ENCODE data around the gene TMEM31. TPM values are rescaled to one million over a fixed set of nuclear protein-coding genes. Genes with fewer than 3 reads are reported as not detected.

The TMEM31 gene
- total RNA-seq, result not detected in 2 replicates

DNA sequence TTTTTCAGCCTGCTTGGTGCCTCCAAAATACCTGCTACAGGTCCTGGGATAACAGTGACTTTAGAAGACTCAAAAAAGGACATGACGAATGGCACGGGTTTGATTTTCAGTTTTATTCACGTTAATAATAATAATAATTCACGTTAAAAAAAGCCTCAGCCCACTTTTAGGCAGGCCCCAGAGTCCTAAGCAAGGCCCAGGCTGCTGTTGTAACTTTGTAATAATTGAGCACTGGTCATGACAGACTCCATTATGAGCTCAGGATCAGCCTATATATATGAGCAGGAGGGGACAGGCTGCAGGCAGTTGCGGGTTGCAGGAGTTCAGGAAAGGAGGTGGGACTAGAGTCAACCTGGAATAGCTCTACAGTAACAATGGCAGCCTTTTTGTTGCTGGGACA, at the start of gene TMEM31:
TMEM31 (plus strand) TSS at position 301 of the 400 bp plus-strand sequence. CDS start 1,350 bp downstream, outside the sequence.

DNA sequence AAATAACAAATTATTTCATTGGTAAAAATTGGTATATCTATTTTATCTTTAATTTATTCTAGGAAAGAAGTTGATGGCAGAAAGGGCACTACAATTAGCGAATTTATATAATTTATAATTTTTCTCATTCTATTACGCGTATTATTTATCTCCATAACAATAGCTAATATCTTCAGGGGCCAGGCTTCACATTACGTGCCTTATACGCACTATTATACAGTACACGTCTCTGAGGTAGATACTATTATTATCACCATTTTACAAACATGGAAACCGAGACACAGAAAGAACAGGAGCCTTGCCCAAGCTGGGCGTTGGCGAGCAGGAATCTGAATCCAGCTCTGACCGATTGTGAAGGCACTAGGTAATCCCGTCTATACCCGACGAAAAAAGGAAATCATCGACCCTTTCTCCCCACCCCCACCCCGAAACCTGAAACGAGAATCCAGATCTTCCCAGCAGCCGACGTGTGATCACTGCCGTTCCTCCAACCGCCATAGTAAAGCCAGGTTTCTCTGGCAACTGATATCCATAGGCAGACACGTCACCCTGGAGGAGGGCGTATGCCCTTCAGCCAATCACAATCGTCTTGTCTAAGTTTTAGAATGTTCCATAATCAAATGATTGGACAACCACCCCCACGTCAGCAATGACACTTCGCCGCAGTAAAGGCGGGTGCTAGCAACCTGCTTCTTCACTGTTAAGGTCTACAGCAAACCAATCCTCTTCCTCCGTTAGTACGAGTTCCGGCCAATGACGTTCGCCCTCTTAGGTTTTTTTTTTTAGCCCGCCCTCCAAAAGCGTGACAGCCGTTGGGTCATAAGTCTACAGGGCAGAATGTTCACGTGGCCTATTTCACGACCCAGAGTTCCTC, 24.3 kb upstream of the TMEM31 start, which contains the start of gene MORF4L2:
MORF4L2 (minus strand) TSS at position 501 of the 874 bp plus-strand sequence. CDS start 9,672 bp downstream, outside the sequence.

Other genes with a start within 250 kb of the TMEM31 start
- gene RAB40A, start 191.4 kb upstream of the TMEM31 start, total RNA-seq, result under 0.01 TPM in 1 of 2 replicates, not detected in the other
- gene TCEAL4, start 125.4 kb upstream of the TMEM31 start, total RNA-seq, result 25.0 and 29.6 TPM in 2 replicates
- gene TCEAL3, start 102.9 kb upstream of the TMEM31 start, total RNA-seq, result 12.3 and 25.6 TPM in 2 replicates
- gene TCEAL1, start 81.9 kb upstream of the TMEM31 start, total RNA-seq, result 10.3 and 20.0 TPM in 2 replicates
- gene MORF4L2, start 24.2 kb upstream of the TMEM31 start, total RNA-seq, result 382 and 609 TPM in 2 replicates
- under 0.01 and 1.5 TPM in 2 replicates for gene PLP1, start 65.9 kb downstream of the TMEM31 start, total RNA-seq
- under 0.01 TPM in 2 replicates for gene RAB9B, start 121.3 kb downstream of the TMEM31 start, total RNA-seq